HL-60 (cell line): ENCODE data around the gene PTPRT.

ENCODE experiments used
- DNase-seq, 2 experiments: peaks; one replicate each; pipeline ENCODE4 v3.0.0-alpha.2; 2010 to 2020; ENCODE audit warnings: low read depth in 1 of 2, low spot score in 1 of 2
- H3K27ac ChIP-seq: fragments of 250-450 bp; sonication (Bioruptor Pico); replicated peaks from 2 replicates; pipeline ENCODE4 v1.5.1; 2020; ENCODE audit warnings: mild to moderate bottlenecking, moderate library complexity
- H3K27me3 ChIP-seq: fragments of 250-450 bp; sonication (Bioruptor Pico); 2 replicates; pipeline ENCODE4 v1.5.1; 2021; ENCODE audit warnings: mild to moderate bottlenecking, moderate library complexity; ENCODE audit not compliant: insufficient read depth, poor library complexity, severe bottlenecking
- H3K4me3 ChIP-seq: replicated peaks from 2 replicates; pipeline ENCODE4 v1.5.1; 2011; ENCODE audit warnings: mild to moderate bottlenecking, control low read depth, low read length; ENCODE audit not compliant: insufficient read depth
- CTCF ChIP-seq: IDR thresholded peaks from one replicate; pipeline ENCODE4 v1.5.1; 2011; ENCODE audit warnings: low read length, control low read depth, inconsistent platforms; ENCODE audit not compliant: insufficient read depth
- GABPA ChIP-seq: IDR thresholded peaks from 2 replicates; pipeline ENCODE4 v1.6.1; 2012; ENCODE audit warnings: low read depth
- POLR2AphosphoS5 ChIP-seq: IDR thresholded peaks from 2 replicates; pipeline ENCODE4 v1.6.1; 2012; ENCODE audit warnings: low read depth
- REST ChIP-seq: IDR thresholded peaks from 2 replicates; pipeline ENCODE4 v1.6.1; 2012; ENCODE audit warnings: low read depth; ENCODE audit not compliant: insufficient replicate concordance
- SPI1 ChIP-seq: IDR thresholded peaks from 2 replicates; pipeline ENCODE4 v1.6.1; 2012; ENCODE audit warnings: low read depth, mild to moderate bottlenecking, borderline replicate concordance

The PTPRT gene

GRCh38 chr20:42098418-42098817, 1091.3 kb downstream of the PTPRT start:
- DNase-seq: no peak
- TF ChIP-seq REST: no peak
- Histone ChIP-seq H3K27me3 (peaks cover 2% of the 10 kb centered on the region), H3K4me3 (no peak overlapping the region), H3K27ac (no peak overlapping the region)

- DNase-seq: no peak
- no peak overlapping the region for H3K27ac ChIP-seq
- peaks cover 2% of the 10 kb centered on the region for H3K27me3 ChIP-seq
- H3K4me3 ChIP-seq: no peak overlapping the region
- TF ChIP-seq REST (no peak), SPI1 (no peak)
These were observed 1092.0 kb downstream of the PTPRT start for GRCh38 chr20:42097741-42098140.

- H3K4me3 ChIP-seq: no peak overlapping the region
- no peak overlapping the region for H3K27ac ChIP-seq
- TF ChIP-seq SPI1 (no peak), POLR2AphosphoS5 (no peak), GABPA (no peak), REST (no peak), CTCF (no peak)
- no peaks in the 10 kb centered on the region for H3K27me3 ChIP-seq
- no peak for DNase-seq
These were observed 1094.5 kb downstream of the PTPRT start for GRCh38 chr20:42095221-42095620.

- Histone ChIP-seq H3K27ac (no peak overlapping the region), H3K4me3 (no peak overlapping the region), H3K27me3 (no peaks in the 10 kb centered on the region)
- no peak for DNase-seq
- TF ChIP-seq CTCF: no peak
- no peak for TF ChIP-seq SPI1
- TF ChIP-seq REST: no peak
- no peak for TF ChIP-seq POLR2AphosphoS5
- no peak for TF ChIP-seq GABPA
These were observed 1095.9 kb downstream of the PTPRT start for GRCh38 chr20:42093542-42094440.
